Endothelial cell of umbilical vein (primary cell): ENCODE data around the gene GIPC3.
A peak's percentile ranks its signal among the peaks of the same experiment; 100 is the strongest.

Experiments
- EZH2 ChIP-seq: IDR thresholded peaks from 2 replicates; pipeline ENCODE4 v1.6.1; 2012; ENCODE audit warnings: borderline replicate concordance, low read depth, mild to moderate bottlenecking, moderate library complexity, low read length, inconsistent platforms; ENCODE audit not compliant: severe bottlenecking
- FOS ChIP-seq: IDR thresholded peaks from 2 replicates; pipeline ENCODE4 v1.6.1; 2011; ENCODE audit warnings: mild to moderate bottlenecking, low read length, moderate library complexity, borderline replicate concordance; ENCODE audit not compliant: insufficient read depth
- GATA2 ChIP-seq: IDR thresholded peaks from 2 replicates; pipeline ENCODE4 v1.7.0; 2011; ENCODE audit warnings: low read depth, mild to moderate bottlenecking, moderate library complexity, mixed read lengths, low read length; ENCODE audit not compliant: insufficient read length, insufficient read depth
- JUN ChIP-seq: IDR thresholded peaks from 2 replicates; pipeline ENCODE4 v1.6.1; 2011; ENCODE audit warnings: borderline replicate concordance, low read depth; ENCODE audit not compliant: insufficient read length, insufficient read depth
- MYC ChIP-seq: IDR thresholded peaks from one replicate; pipeline ENCODE4 v1.6.1; 2011; ENCODE audit warnings: mild to moderate bottlenecking, low read depth, low read length
- POLR2A ChIP-seq: IDR thresholded peaks from 2 replicates; pipeline ENCODE4 v1.6.1; 2012; ENCODE audit warnings: low read depth, mild to moderate bottlenecking, control low read depth, low read length
- POLR2AphosphoS5 ChIP-seq: IDR thresholded peaks from 2 replicates; pipeline ENCODE4 v1.6.1; 2012; ENCODE audit warnings: low read depth, mild to moderate bottlenecking, control low read depth, low read length, moderate library complexity; ENCODE audit not compliant: insufficient read depth
- TF ChIP-seq, protein P1 (sequence below), 2 donors: IDR thresholded peaks; 1 replicate in 1 of 2; 2 replicates in 1 of 2; pipeline ENCODE4 v1.5.1; 2011; ENCODE audit warnings: low read length in 2 of 2, mild to moderate bottlenecking in 2 of 2, moderate library complexity in 2 of 2, control low read depth in 1 of 2, inconsistent platforms in 1 of 2, low read depth in 1 of 2; ENCODE audit not compliant: insufficient read depth in 1 of 2; ENCODE audit errors: extremely low read depth in 1 of 2
- TF ChIP-seq, protein P2 (sequence below): IDR thresholded peaks from 2 replicates; pipeline ENCODE4 v1.6.1; 2011; ENCODE audit not compliant: insufficient read depth, insufficient read length

DNA sequence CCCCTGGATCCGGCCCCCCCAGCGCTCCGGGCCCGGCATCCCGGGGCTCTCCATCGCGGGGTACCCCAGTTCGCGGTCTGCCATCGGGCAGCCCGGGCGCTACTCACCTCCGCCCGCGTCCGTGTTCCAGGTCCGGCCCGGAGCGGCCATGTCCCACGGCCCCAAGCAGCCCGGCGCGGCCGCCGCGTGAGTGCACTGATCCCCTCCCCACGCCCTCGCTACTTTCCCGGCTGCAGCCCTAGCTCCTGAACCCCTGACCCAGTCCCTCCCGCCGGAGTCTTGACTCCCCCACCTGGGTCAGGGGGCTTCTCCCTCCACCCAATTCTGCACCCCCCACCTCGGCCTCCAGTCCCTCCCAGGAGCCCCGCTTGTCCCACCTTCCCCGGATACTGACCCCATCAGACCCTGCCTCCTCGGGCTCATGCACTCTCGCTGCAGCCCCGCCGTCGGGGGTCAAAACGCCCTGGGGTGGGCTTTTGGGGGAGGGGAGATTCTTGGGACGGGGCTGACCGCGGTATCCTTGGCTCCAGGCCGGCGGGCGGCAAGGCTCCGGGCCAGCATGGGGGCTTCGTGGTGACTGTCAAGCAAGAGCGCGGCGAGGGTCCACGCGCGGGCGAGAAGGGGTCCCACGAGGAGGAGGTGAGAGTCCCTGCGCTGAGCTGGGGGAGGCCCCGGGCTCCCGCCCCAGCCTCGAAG lies 12.0 kb upstream of the GIPC3 start:
- TF ChIP-seq POLR2AphosphoS5 (no peak), POLR2A (peak; percentile 19), EZH2 (no peak), JUN (no peak), FOS (no peak), MYC (no peak), GATA2 (no peak)
- TF ChIP-seq, protein P1, sequence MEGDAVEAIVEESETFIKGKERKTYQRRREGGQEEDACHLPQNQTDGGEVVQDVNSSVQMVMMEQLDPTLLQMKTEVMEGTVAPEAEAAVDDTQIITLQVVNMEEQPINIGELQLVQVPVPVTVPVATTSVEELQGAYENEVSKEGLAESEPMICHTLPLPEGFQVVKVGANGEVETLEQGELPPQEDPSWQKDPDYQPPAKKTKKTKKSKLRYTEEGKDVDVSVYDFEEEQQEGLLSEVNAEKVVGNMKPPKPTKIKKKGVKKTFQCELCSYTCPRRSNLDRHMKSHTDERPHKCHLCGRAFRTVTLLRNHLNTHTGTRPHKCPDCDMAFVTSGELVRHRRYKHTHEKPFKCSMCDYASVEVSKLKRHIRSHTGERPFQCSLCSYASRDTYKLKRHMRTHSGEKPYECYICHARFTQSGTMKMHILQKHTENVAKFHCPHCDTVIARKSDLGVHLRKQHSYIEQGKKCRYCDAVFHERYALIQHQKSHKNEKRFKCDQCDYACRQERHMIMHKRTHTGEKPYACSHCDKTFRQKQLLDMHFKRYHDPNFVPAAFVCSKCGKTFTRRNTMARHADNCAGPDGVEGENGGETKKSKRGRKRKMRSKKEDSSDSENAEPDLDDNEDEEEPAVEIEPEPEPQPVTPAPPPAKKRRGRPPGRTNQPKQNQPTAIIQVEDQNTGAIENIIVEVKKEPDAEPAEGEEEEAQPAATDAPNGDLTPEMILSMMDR (IDR thresholded peaks at IDR 0.05; ENCODE audit: extremely low read depth in 1 of 2, insufficient read depth in 1 of 2, low read depth in 1 of 2, low read length in 2 of 2): no peak
- TF ChIP-seq, protein P2, sequence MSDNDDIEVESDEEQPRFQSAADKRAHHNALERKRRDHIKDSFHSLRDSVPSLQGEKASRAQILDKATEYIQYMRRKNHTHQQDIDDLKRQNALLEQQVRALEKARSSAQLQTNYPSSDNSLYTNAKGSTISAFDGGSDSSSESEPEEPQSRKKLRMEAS: no peak
